Right renal pelvis (tissue), 4 donors: ENCODE results near the gene SHC3. TPM values are rescaled to one million over a fixed set of nuclear protein-coding genes. Genes with fewer than 3 reads are reported as not detected.

Experiments
- DNase-seq, 4 donors: peaks; one replicate each; pipeline ENCODE4 v3.0.0-alpha.2; 2013; ENCODE audit warnings: low read depth in 4 of 4, low spot score in 3 of 4, missing footprints in 1 of 4
- polyA plus RNA-seq, 4 donors: library from polyadenylated mRNA; unstranded; fragments of 120-200 nt; gene quantifications; one replicate each; pipeline ENCODE4 v1.2.1, GENCODE V29; 2013; ENCODE audit not compliant: insufficient read length in 4 of 4

Gene SHC3
- polyA plus RNA-seq, 4 donors, result 2.1 to 3.2 (median 2.5) TPM

GRCh38 chr9:89032661-89033060 lies 146.0 kb downstream of the SHC3 start:
- DNase-seq, result no peak

- no peak for DNase-seq
These were observed 146.4 kb downstream of the SHC3 start for GRCh38 chr9:89032173-89032572.

GRCh38 chr9:89029788-89030187 lies 148.8 kb downstream of the SHC3 start:
- DNase-seq, result no peak

GRCh38 chr9:89026876-89027275 lies 151.7 kb downstream of the SHC3 start:
- DNase-seq, result no peak

- no peak for DNase-seq
These were observed 153.1 kb downstream of the SHC3 start for GRCh38 chr9:89025553-89025952.

- no peak for DNase-seq
These were observed 153.9 kb downstream of the SHC3 start for GRCh38 chr9:89024727-89025126.

GRCh38 chr9:89023740-89024139 lies 154.9 kb downstream of the SHC3 start:
- no peak for DNase-seq

- no peak for DNase-seq
These were observed 155.7 kb downstream of the SHC3 start for GRCh38 chr9:89022902-89023301.

- peak in 1 of 4 donors; percentile 16 for DNase-seq
These were observed 156.4 kb downstream of the SHC3 start for GRCh38 chr9:89022001-89022759.

- no peak for DNase-seq
These were observed 157.3 kb downstream of the SHC3 start for GRCh38 chr9:89021154-89021803.

GRCh38 chr9:89020754-89021153 lies 157.9 kb downstream of the SHC3 start:
- no peak for DNase-seq

- no peak for DNase-seq
These were observed 163.3 kb downstream of the SHC3 start for GRCh38 chr9:89015336-89015735.

- no peak for DNase-seq
These were observed 164.5 kb downstream of the SHC3 start for GRCh38 chr9:89014153-89014552.

- DNase-seq, result no peak
These were observed 165.0 kb downstream of the SHC3 start for GRCh38 chr9:89013660-89014059.

GRCh38 chr9:89012294-89013042 lies 166.2 kb downstream of the SHC3 start:
- no peak for DNase-seq

GRCh38 chr9:89011683-89012082 lies 166.9 kb downstream of the SHC3 start:
- no peak for DNase-seq

- DNase-seq, result no peak
These were observed 168.0 kb downstream of the SHC3 start for GRCh38 chr9:89010526-89011111.

- no peak for DNase-seq
These were observed 168.6 kb downstream of the SHC3 start for GRCh38 chr9:89010056-89010455.

- DNase-seq, result no peak
These were observed 169.1 kb downstream of the SHC3 start for GRCh38 chr9:89009546-89009840.

GRCh38 chr9:89008744-89009545 lies 169.7 kb downstream of the SHC3 start:
- no peak for DNase-seq
